GM10248 (cell line): ENCODE results near the gene DPT.

ENCODE experiments used
- CTCF ChIA-PET: fragments of 300-600 bp; sonication (Branson Sonifier 250); formaldehyde crosslinking; extraction: SDS; loops from one replicate; lab custom pipeline; 2021; ENCODE audit warnings: antibody characterized with exemption; lab: Yijun Ruan, JAX
- POLR2A ChIA-PET: fragments of 350-650 bp; sonication (Branson Sonifier 250); formaldehyde crosslinking; extraction: SDS; loops from one replicate; lab custom pipeline; 2020; ENCODE audit warnings: antibody characterized with exemption; lab: Yijun Ruan, JAX
- DNase-seq: peaks from one replicate; pipeline ENCODE4 v3.0.0; 2012; ENCODE audit errors: extremely low spot score
- TF ChIP-seq, protein P1 (sequence below): IDR thresholded peaks from 2 replicates; pipeline ENCODE4 v1.5.1; 2012; ENCODE audit warnings: mild to moderate bottlenecking, low read depth; ENCODE audit errors: extremely low read depth, missing control alignments, control extremely low read depth

Gene DPT

DNA sequence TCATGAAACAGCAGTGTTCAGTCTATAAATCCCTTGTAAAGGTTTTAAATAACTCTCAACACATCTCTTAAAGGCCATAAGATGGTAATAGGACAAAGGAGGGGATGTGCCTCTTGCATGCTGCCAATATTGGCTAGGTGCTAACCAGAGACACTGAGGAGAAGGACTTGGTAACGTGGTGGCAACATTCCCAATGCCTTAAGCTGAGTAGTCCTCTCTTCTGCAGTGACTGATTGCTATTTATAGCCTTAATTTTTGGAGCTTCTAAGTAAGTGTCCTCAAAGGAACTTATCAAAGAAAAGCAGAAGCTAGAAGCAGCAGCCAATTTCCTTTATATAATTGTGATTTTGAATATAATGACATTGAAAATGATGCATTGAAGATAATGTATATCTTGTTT, 63.0 kb downstream of the DPT start:
- TF ChIP-seq, protein P1, sequence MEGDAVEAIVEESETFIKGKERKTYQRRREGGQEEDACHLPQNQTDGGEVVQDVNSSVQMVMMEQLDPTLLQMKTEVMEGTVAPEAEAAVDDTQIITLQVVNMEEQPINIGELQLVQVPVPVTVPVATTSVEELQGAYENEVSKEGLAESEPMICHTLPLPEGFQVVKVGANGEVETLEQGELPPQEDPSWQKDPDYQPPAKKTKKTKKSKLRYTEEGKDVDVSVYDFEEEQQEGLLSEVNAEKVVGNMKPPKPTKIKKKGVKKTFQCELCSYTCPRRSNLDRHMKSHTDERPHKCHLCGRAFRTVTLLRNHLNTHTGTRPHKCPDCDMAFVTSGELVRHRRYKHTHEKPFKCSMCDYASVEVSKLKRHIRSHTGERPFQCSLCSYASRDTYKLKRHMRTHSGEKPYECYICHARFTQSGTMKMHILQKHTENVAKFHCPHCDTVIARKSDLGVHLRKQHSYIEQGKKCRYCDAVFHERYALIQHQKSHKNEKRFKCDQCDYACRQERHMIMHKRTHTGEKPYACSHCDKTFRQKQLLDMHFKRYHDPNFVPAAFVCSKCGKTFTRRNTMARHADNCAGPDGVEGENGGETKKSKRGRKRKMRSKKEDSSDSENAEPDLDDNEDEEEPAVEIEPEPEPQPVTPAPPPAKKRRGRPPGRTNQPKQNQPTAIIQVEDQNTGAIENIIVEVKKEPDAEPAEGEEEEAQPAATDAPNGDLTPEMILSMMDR = no peak

DNA sequence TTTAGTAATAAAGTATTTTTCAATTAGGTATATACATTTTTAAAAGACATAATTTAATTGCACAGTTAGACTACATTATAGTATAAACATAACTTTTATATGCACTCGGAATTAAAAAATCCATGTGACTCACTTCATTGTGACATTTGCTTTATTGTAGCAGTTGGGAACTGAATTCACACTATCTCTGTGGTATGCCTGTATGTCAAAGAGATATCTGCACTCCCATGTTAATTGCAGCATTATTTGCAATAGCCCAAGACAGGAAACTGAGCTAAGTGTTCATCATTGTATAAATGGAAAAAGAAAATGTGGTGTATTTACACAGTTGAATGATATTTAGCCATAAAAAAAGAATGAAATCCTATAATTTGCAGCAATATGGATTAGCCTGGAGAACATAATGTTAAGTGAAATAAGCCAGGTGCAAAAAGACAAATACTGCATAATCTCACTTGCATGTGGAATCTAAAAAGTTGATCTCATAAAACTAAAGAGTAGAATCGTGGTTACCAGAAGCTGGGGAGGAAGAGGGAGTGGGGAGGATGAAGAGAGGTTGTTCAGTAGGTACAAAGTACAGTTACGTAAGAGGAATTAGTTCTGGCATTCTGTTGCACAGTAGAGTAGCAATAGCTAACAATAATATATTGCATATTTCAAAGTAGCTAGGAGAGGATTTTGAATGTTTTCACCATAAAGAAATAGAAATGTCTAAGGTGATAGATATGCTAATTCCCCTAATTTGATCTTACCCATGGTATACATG, 64.8 kb downstream of the DPT start:
- TF ChIP-seq, protein P1 = no peak
- CTCF ChIA-PET = interaction anchor here (1.0 kb wide), 1 partner anchor 26 kb away, joined by 3 read pairs; no protein-coding TSS in a partner anchor
- no peak for DNase-seq
- POLR2A ChIA-PET = no interaction called here

More for the DNA sequence above, 63.0 kb downstream of the DPT start:
- no peak for DNase-seq
- ChIA-PET POLR2A (no interaction called here), CTCF (interaction anchor here (1.2 to 1.4 kb wide), 2 partner anchors 21 to 118 kb away, joined by 3 to 5 read pairs; no protein-coding TSS in a partner anchor)

DNA sequence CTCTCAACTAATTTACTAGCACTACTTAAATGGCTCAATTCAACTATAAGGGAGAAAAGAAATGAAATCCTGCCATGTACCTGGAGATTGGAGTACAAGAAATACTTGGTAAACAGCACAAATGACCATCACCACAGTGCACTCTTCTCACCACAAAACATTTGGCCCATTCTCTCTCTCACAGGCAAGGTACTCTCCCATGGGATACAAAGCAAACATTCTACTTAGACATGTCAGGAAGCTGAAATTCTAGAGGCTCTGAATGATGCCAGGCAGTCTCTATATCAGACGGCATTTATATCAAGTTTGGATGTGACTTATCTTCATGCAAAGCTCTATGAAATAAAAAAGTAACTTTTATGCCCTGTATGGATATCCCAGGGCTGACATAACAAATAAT, 72.5 kb downstream of the DPT start:
- no peak for DNase-seq
- TF ChIP-seq, protein P1 = no peak
- ChIA-PET CTCF (no interaction called here), POLR2A (no interaction called here)

DNA sequence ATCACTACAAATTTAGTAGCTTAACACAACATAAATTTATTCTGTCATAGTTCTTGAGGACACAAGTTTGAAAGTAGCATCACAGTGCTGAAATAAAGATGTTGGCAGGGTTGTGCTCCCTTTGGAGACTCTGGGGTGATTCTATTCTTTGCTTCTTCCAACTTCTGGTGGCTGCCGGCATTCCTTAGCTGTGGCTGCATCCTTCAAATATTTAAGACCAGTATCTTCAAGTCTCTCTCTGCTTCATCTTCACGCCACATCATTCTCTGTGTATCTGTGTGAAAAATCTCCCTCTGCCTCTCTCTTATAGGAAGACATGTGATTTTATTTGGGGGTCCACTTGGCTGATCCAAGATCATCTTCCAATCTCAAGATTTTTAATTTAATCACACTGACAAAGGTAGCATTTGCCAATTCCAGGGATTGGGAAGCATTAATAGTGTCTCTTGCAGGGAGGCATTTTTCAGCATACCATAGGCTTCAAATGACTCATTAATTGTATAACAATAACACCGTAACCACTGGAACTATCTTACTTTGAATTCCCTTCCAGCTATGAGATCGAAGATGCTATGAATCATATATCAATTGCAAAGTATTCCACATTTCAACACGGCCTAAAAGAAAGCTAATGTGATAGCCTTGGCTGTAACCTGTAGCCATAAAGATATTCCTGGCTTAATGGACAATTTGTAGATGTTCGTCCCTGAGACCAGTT, 74.6 kb downstream of the DPT start:
- POLR2A ChIA-PET = no interaction called here
- CTCF ChIA-PET = interaction anchor here (1.4 kb wide), 1 partner anchor 17 kb away, joined by 5 read pairs; no protein-coding TSS in a partner anchor
- TF ChIP-seq, protein P1 = no peak
- no peak for DNase-seq

DNA sequence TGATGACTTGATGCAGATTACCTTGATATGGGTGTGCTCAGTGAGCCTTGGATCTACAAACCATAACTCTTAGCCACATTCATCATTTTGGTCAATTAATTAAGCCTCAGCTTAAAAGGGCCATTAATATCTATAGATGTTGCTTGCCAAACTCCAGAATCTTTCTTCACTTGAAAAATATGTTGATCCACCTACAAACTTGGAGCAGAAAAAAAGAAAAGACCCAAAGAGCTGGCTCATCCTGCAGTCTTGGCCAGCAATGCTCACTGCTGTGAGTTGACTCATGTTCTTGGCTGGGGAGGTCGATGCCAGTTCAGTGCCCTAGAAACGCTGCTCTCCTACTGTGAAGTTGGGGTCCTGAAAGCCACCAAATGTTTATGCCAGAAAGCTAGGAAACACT, 75.4 kb downstream of the DPT start:
- CTCF ChIA-PET = interaction anchor here (1.0 to 1.4 kb wide), 2 partner anchors 16 to 23 kb away, joined by 3 to 5 read pairs; no protein-coding TSS in a partner anchor
- POLR2A ChIA-PET = no interaction called here
- TF ChIP-seq, protein P1 = no peak
- no peak for DNase-seq

DNA sequence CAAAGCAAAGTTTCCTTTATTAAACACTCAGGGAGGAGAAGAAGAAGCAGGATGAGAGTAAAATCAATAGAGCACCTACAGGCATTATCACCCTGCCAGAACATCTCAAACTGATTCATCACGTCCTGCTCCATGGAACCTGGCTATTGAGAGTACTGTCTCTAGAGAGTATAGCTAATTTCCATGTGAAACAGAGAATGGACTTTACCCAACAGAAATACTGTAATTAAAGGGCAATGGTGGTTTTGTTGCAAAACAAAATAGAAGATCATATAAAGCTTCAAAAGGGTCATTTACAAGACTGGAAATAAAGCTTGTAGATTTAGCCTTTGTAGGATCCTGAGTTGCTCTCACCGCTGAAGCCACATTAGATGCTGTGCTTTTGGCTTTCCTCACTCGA, 83.3 kb downstream of the DPT start:
- DNase-seq = no peak
- TF ChIP-seq, protein P1 = no peak
- POLR2A ChIA-PET = no interaction called here
- CTCF ChIA-PET = interaction anchor here (0.9 to 2.5 kb wide), 2 partner anchors 9 to 205 kb away, joined by 3 to 7 read pairs; no protein-coding TSS in a partner anchor
